SK-N-SH (cell line): ENCODE data around the gene MTG1.

ENCODE experiments used
- EP300 ChIP-seq, 2 experiments: IDR thresholded peaks; 2 replicates each; pipeline versions ENCODE4 v1.4.0 to v1.6.1; 2012; ENCODE audit warnings: borderline replicate concordance in 1 of 2, low read depth in 1 of 2, low read length in 1 of 2
- GABPA ChIP-seq: IDR thresholded peaks from 2 replicates; pipeline ENCODE4 v1.4.0; 2012; ENCODE audit warnings: low read depth, mild to moderate bottlenecking
- NFIC ChIP-seq: IDR thresholded peaks from 2 replicates; pipeline ENCODE4 v1.4.0; 2012; ENCODE audit warnings: borderline replicate concordance
- POLR2AphosphoS5 ChIP-seq: IDR thresholded peaks from 2 replicates; pipeline ENCODE4 v1.6.1; 2012; ENCODE audit warnings: low read depth, low read length
- RAD21 ChIP-seq: IDR thresholded peaks from 2 replicates; pipeline ENCODE4 v1.6.1; 2012; ENCODE audit warnings: mild to moderate bottlenecking, low read length
- TF ChIP-seq, protein P1 (sequence below): fragments of 200-600 bp; sonication (generic); IDR thresholded peaks from 2 replicates; pipeline ENCODE4 v1.6.1; 2017; ENCODE audit warnings: antibody characterized with exemption, mild to moderate bottlenecking, moderate library complexity
- TF ChIP-seq, protein P2 (sequence below): IDR thresholded peaks from 2 replicates; pipeline ENCODE4 v1.6.1; 2012; ENCODE audit warnings: mild to moderate bottlenecking, low read depth, low read length, moderate library complexity

DNA sequence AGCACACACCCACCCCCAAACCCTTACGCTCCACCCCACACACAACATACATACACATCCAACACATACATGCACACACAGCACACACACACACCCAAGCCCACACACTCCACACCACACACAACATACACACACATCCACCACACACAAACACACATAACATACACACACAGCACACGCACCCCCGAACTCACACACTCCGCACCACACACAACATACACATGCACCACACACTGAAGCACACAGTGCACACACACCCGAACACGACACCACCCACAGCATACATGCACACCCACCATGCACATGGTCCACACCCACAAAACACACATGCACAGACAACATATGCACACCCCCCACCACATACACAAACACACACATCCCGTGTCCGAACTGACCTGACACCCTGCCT lies 44.8 kb upstream of the MTG1 start:
- TF ChIP-seq, protein P1, sequence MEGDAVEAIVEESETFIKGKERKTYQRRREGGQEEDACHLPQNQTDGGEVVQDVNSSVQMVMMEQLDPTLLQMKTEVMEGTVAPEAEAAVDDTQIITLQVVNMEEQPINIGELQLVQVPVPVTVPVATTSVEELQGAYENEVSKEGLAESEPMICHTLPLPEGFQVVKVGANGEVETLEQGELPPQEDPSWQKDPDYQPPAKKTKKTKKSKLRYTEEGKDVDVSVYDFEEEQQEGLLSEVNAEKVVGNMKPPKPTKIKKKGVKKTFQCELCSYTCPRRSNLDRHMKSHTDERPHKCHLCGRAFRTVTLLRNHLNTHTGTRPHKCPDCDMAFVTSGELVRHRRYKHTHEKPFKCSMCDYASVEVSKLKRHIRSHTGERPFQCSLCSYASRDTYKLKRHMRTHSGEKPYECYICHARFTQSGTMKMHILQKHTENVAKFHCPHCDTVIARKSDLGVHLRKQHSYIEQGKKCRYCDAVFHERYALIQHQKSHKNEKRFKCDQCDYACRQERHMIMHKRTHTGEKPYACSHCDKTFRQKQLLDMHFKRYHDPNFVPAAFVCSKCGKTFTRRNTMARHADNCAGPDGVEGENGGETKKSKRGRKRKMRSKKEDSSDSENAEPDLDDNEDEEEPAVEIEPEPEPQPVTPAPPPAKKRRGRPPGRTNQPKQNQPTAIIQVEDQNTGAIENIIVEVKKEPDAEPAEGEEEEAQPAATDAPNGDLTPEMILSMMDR: no peak
- TF ChIP-seq GABPA (no peak), RAD21 (no peak), POLR2AphosphoS5 (no peak), NFIC (no peak), EP300 (IDR thresholded peaks at IDR 0.05; ENCODE audit: borderline replicate concordance in 1 of 2, low read depth in 1 of 2, low read length in 1 of 2) (no peak)
- TF ChIP-seq, protein P2, sequence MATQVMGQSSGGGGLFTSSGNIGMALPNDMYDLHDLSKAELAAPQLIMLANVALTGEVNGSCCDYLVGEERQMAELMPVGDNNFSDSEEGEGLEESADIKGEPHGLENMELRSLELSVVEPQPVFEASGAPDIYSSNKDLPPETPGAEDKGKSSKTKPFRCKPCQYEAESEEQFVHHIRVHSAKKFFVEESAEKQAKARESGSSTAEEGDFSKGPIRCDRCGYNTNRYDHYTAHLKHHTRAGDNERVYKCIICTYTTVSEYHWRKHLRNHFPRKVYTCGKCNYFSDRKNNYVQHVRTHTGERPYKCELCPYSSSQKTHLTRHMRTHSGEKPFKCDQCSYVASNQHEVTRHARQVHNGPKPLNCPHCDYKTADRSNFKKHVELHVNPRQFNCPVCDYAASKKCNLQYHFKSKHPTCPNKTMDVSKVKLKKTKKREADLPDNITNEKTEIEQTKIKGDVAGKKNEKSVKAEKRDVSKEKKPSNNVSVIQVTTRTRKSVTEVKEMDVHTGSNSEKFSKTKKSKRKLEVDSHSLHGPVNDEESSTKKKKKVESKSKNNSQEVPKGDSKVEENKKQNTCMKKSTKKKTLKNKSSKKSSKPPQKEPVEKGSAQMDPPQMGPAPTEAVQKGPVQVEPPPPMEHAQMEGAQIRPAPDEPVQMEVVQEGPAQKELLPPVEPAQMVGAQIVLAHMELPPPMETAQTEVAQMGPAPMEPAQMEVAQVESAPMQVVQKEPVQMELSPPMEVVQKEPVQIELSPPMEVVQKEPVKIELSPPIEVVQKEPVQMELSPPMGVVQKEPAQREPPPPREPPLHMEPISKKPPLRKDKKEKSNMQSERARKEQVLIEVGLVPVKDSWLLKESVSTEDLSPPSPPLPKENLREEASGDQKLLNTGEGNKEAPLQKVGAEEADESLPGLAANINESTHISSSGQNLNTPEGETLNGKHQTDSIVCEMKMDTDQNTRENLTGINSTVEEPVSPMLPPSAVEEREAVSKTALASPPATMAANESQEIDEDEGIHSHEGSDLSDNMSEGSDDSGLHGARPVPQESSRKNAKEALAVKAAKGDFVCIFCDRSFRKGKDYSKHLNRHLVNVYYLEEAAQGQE: no peak
